GM18526 (cell line): ENCODE measurements around the gene RAI1.

ENCODE experiments used
- POLR2A ChIP-seq: IDR thresholded peaks from 3 replicates; pipeline ENCODE4 v1.6.1; 2011; ENCODE audit not compliant: insufficient read length; ENCODE audit errors: extremely low read depth

Gene RAI1

DNA sequence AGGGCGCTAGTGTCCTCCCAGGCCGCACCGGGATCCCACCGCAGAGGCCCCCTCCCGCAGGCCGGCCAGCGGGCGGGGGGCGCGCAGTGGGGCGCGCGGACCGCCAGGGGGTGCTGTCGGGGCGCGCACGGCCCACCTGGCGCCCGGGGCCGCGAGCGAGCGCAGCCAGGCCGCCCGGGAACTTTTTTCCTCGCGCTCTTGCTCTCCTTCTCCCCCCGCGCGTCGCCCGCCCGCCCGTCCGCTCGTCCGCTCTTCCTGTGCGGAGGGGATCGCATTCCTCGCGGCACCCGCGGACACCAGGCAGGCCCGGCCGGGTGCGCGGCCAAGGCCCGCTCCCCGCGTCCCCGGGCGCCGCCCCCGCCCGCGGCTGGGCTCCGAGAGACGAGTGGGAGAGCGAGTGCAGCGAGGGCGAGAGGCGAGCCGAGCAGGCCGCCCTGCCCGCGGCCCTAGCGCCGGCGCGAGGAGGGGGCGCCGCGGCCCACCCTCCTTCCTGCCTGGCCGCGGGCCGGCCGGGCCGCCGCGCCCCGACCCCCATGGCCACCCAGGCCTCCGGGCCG lies at the start of gene RAI1:
TSS of gene RAI1 (plus strand) at position 272 of the 557 bp plus-strand sequence. CDS start 111,491 bp downstream, outside the sequence.
- TF ChIP-seq POLR2A = peak; percentile 28

DNA sequence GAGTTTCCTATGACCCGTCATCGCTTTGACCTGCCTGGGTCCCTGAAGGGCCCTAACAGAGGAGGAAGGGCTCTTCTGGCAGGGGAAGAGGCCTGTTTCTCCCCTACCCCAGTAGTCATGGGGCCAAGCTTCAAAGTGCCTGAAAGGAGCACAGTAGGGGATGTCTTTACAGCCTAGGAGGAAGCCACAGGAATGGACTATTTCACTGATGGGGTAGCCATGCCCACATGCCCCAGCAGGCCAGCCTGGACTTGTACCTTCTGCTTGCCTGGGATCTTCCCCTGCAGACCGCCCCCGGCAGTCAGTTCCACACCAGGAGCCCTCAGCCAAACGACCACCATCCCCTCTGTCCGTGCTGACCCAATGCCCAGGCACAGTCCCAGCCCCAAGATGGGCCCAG lies 47.9 kb upstream of the RAI1 start:
- no peak for TF ChIP-seq POLR2A

- TF ChIP-seq POLR2A = no peak
These were observed 46.1 kb upstream of the RAI1 start for GRCh38 chr17:17635126-17635525.

DNA sequence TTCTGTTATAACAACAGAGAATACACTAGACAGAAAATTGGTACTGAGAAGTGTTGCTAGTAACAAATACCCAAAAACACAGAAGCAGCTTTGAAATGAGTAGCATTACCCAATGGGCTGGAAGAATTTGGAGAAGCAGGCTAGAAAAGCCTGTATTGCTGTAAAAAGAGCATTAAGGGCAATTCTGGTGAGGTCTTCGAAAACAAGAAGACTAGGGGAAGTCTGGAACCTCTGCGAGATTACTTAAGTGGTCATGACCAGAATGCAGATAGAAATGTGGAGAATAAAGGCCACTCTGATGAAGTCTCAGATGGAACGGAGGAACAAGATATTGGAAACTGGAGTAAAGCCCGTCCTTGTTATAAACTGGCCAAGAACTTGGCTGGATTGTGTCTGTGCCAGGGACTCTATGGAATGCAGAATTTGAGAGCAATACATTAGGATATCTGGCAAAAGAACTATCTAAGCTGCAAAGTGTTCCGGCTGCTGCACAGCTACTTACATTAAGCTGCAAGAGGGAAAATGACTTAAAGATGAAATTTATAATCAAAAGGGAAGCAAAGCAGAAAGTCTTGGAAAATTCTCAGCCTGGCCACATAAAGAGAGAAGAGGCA lies 44.9 kb upstream of the RAI1 start:
- TF ChIP-seq POLR2A = no peak

- no peak for TF ChIP-seq POLR2A
These were observed 42.8 kb upstream of the RAI1 start for GRCh38 chr17:17638467-17638866.

DNA sequence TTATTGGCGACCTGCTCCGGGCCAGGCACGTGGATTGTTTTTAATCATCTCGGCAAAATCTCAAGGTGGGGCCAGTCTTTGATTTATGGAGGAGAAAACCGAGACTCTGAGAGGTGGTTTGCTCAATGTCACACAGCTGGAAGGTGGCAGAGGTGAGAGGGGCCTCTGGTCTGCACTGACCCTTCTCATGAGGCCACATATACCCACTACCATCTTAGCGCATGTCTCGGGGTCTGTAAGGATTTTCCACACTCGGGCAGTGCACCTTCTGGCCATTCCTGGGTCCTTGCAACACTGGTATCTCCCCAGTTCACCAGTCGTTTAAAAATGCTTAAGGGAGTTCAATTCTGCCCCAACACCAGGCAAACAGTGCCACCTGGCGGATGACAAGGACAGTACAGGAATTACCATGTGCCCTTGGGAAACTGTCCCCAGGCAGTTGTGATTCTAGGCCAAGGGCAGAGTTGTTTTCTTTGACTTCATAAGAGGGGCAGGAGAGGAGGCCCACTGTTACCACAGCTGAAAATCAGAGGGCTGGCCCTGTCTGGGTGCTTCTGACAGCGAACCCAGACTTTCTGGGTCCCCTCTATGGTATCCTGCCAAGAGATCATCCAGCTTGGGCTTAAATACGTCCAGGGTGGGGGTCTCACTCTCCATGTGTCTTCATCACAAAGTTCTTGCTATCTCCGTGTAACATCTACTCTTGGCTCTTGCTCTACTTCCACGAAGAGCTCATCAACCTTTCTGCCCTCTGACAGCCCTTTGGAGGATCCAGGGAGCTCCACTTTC lies 39.4 kb upstream of the RAI1 start:
- TF ChIP-seq POLR2A = no peak

GRCh38 chr17:17645961-17646360 lies 35.3 kb upstream of the RAI1 start:
- TF ChIP-seq POLR2A = no peak

- no peak for TF ChIP-seq POLR2A
These were observed 33.6 kb upstream of the RAI1 start for GRCh38 chr17:17647524-17648178.

GRCh38 chr17:17648762-17649161 lies 32.5 kb upstream of the RAI1 start:
- TF ChIP-seq POLR2A = no peak

GRCh38 chr17:17650959-17651358 lies 30.3 kb upstream of the RAI1 start:
- no peak for TF ChIP-seq POLR2A

GRCh38 chr17:17653343-17653742 lies 27.9 kb upstream of the RAI1 start:
- TF ChIP-seq POLR2A = no peak

DNA sequence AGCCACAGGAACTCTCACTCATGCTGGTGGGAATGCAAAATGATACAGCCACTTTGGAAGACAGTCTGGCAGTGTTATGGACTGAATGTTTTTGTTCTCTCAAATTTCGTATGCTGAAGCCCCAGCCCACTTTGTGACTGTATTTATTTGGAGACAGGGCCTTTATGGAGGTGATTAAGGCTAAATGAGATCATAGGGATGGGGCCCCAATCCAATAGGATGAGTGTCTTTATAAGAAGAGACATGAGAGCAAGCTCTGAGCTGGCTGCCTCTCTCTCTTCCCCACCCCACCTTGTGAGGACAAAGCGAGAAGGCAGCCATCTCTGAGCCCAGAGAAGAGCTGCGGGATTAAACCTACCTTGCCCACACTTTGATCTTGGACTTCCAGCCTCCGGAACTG lies 21.9 kb upstream of the RAI1 start:
- TF ChIP-seq POLR2A = no peak

DNA sequence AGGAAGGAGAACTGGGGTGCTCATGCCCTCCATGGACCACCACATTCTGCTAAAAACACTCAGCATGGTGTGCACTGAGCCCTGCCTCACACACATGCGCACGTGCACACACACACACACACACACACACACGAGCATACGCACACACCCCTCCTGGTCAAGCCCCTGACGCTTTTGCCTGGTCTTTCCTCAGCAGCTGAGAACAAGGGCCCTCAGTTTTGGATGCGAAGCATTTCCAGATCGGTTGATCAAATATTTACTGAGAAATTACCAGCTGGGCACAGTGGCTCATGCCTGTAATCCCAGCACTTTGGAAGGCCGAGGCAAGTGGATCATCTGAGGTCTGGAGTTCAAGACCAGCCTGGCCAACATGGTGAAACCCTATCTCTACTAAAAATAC lies 20.1 kb upstream of the RAI1 start:
- TF ChIP-seq POLR2A = no peak

DNA sequence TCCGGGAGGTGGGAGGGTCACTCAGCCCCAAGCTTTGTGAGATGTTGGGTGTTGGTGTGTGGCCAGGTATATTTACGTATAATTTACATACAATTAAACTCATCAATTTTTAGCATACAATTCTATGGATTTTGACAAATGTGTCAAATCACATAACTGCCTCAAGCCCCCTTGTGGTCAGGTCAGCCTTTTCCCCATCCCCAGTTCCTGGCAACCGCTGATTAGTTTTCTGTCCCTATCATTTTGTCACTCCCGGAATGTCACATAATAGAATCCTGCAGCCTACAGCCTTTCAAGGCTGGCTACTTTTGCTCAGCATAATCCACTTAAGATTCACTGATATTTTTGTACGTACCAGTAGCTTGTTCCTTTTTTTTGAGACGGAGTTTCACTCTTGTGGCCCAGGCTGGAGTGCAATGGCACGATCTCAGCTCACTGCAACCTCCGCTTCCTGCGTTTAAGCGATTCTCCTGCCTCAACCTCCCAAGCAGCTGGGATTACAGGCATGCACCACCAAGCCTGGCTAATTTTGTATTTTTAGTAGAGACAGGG lies 19.3 kb upstream of the RAI1 start:
- no peak for TF ChIP-seq POLR2A
